ENCODE data around the gene AK2.

DNA sequence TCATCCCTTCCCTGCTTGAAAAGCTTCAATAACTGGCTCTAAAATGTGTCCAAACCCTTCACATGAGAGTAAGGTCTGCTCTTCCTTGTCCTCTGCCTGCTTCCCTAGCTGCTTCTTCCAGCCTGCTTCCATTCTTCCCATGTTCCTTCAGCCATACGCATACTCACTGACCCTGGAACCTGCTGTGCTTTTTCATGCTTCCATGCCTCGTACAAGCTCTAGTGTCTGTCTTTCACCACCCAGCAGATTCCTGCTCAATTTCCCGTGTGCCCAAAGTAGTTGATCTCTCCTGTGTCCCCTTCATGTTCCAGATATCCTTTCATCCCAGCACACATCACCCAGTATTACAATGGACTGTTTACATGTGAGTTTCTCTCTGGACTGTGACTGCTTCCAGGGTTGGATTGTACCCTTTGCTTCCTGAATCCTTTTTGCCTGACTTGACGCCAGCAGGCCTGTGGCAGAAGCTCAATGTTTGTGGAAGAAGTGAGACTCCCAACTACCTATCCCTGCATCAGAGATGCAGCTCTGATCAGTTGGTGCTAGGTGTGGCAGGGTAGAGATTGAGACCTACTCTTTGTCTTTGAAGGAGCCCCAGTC, 36.2 kb downstream of the AK2 start:
- TF ChIP-seq, protein P1, sequence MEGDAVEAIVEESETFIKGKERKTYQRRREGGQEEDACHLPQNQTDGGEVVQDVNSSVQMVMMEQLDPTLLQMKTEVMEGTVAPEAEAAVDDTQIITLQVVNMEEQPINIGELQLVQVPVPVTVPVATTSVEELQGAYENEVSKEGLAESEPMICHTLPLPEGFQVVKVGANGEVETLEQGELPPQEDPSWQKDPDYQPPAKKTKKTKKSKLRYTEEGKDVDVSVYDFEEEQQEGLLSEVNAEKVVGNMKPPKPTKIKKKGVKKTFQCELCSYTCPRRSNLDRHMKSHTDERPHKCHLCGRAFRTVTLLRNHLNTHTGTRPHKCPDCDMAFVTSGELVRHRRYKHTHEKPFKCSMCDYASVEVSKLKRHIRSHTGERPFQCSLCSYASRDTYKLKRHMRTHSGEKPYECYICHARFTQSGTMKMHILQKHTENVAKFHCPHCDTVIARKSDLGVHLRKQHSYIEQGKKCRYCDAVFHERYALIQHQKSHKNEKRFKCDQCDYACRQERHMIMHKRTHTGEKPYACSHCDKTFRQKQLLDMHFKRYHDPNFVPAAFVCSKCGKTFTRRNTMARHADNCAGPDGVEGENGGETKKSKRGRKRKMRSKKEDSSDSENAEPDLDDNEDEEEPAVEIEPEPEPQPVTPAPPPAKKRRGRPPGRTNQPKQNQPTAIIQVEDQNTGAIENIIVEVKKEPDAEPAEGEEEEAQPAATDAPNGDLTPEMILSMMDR (IDR thresholded peaks at IDR 0.05), result no peak
- no peak for TF ChIP-seq POLR2A (IDR thresholded peaks at IDR 0.05)
